Ascending aorta (tissue), 2 donors: ENCODE measurements around the gene NMNAT3. TPM values are rescaled to one million over a fixed set of nuclear protein-coding genes. Genes with fewer than 3 reads are reported as not detected.

Experiments used
- DNase-seq, 2 donors: peaks; one replicate each; pipeline ENCODE4 v3.0.0-alpha.2; 2019; ENCODE audit warnings: low spot score in 2 of 2
- H3K27ac ChIP-seq, 2 donors: fragments of 200-600 bp; sonication (generic); one replicate each; pipeline ENCODE4 v1.5.1; 2016 to 2017; ENCODE audit warnings: mild to moderate bottlenecking in 1 of 2
- H3K27me3 ChIP-seq: fragments of 200-600 bp; sonication (generic); one replicate; pipeline ENCODE4 v1.5.1; 2017
- H3K36me3 ChIP-seq, 2 donors: fragments of 200-600 bp; sonication (generic); one replicate each; pipeline ENCODE4 v1.5.1; 2016
- H3K4me1 ChIP-seq, 2 donors: fragments of 200-600 bp; sonication (generic); one replicate each; pipeline ENCODE4 v1.5.1; 2016 to 2017; ENCODE audit warnings: mild to moderate bottlenecking in 1 of 2
- H3K4me3 ChIP-seq, 2 donors: fragments of 200-600 bp; sonication (generic); one replicate each; pipeline ENCODE4 v1.5.1; 2016 to 2017; ENCODE audit warnings: mild to moderate bottlenecking in 1 of 2
- H3K9me3 ChIP-seq, 2 donors: fragments of 200-600 bp; sonication (generic); one replicate each; pipeline ENCODE4 v1.5.1; 2016
- intact Hi-C: fragments of 100-400 bp; cut with DNase I; formaldehyde crosslinking; loops from one replicate; pipeline ENCODE4 v1.15.1; 2023
- total RNA-seq: library from RNA; depleted of rRNA; stranded (reverse); fragments of >200 nt; gene quantifications from one replicate; pipeline ENCODE4 v1.1.0, GENCODE V29; 2016
- TF ChIP-seq, protein P1 (sequence below), 3 experiments: fragments of 200-600 bp in 2 of 3; fragments of 450-650 bp in 1 of 3; sonication (generic) in 2 of 3; IDR thresholded peaks; one replicate each; pipeline ENCODE4 v1.5.1; 2016 to 2019; ENCODE audit warnings: antibody characterized with exemption in 3 of 3, mild to moderate bottlenecking in 1 of 3, moderate library complexity in 1 of 3

Gene NMNAT3
- total RNA-seq, 1 donor from 2014 or later, result 1.2 TPM

GRCh38 chr3:139638518-139638917, 39.3 kb downstream of the NMNAT3 start:
- TF ChIP-seq, protein P1, sequence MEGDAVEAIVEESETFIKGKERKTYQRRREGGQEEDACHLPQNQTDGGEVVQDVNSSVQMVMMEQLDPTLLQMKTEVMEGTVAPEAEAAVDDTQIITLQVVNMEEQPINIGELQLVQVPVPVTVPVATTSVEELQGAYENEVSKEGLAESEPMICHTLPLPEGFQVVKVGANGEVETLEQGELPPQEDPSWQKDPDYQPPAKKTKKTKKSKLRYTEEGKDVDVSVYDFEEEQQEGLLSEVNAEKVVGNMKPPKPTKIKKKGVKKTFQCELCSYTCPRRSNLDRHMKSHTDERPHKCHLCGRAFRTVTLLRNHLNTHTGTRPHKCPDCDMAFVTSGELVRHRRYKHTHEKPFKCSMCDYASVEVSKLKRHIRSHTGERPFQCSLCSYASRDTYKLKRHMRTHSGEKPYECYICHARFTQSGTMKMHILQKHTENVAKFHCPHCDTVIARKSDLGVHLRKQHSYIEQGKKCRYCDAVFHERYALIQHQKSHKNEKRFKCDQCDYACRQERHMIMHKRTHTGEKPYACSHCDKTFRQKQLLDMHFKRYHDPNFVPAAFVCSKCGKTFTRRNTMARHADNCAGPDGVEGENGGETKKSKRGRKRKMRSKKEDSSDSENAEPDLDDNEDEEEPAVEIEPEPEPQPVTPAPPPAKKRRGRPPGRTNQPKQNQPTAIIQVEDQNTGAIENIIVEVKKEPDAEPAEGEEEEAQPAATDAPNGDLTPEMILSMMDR (IDR thresholded peaks at IDR 0.05), result no peak
- Histone ChIP-seq H3K27ac (no peak overlapping the region), H3K9me3 (no peaks in the 10 kb centered on the region), H3K4me3 (no peak overlapping the region), H3K27me3 (no peaks in the 10 kb centered on the region), H3K36me3 (no peaks in the 10 kb centered on the region), H3K4me1 (no peaks in the 10 kb centered on the region)
- intact Hi-C loops, result no loop called here
- no peak for DNase-seq

DNA sequence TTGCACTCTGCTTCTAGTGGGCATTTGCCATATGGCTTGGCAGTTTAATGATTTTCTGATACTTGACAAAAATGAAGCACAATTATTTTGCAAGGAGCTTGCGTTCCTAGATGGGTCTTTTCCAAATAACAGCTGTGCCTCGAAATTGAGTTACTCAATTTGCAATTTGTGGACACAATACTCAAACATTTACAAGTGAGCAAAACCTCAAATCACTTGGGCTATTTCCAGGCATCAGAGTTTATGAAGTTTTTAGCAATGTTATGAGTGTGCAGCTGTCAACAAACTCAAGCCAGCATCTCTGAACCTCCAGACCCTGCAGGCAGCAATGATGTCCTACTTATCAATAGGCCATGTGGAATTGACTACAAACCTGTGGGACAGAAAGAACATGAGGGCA, 41.3 kb downstream of the NMNAT3 start:
- Histone ChIP-seq H3K27me3 (no peaks in the 10 kb centered on the region), H3K27ac (no peak overlapping the region), H3K36me3 (no peaks in the 10 kb centered on the region), H3K9me3 (no peaks in the 10 kb centered on the region), H3K4me1 (no peaks in the 10 kb centered on the region), H3K4me3 (no peak overlapping the region)
- TF ChIP-seq, protein P1 (IDR thresholded peaks at IDR 0.05), result no peak
- DNase-seq, result no peak
- intact Hi-C loops, result no loop called here

GRCh38 chr3:139634111-139634635, 43.6 kb downstream of the NMNAT3 start:
- TF ChIP-seq, protein P1 (IDR thresholded peaks at IDR 0.05), result no peak
- H3K4me1 ChIP-seq, result no peaks in the 10 kb centered on the region
- no peak for DNase-seq
- H3K36me3 ChIP-seq, result no peaks in the 10 kb centered on the region
- no peaks in the 10 kb centered on the region for H3K27me3 ChIP-seq
- H3K27ac ChIP-seq, result no peak overlapping the region
- no peak overlapping the region for H3K4me3 ChIP-seq
- intact Hi-C loops, result no loop called here
- H3K9me3 ChIP-seq, result no peaks in the 10 kb centered on the region

GRCh38 chr3:139633511-139633910, 44.3 kb downstream of the NMNAT3 start:
- TF ChIP-seq, protein P1 (IDR thresholded peaks at IDR 0.05), result no peak
- Histone ChIP-seq H3K4me3 (no peak overlapping the region), H3K4me1 (no peaks in the 10 kb centered on the region), H3K27ac (no peak overlapping the region), H3K27me3 (no peaks in the 10 kb centered on the region), H3K36me3 (no peaks in the 10 kb centered on the region), H3K9me3 (no peaks in the 10 kb centered on the region)
- no peak for DNase-seq
- intact Hi-C loops, result no loop called here

GRCh38 chr3:139630542-139630941, 47.2 kb downstream of the NMNAT3 start:
- no peaks in the 10 kb centered on the region for H3K36me3 ChIP-seq
- H3K9me3 ChIP-seq, result no peaks in the 10 kb centered on the region
- H3K27me3 ChIP-seq, result no peaks in the 10 kb centered on the region
- H3K4me3 ChIP-seq, result no peak overlapping the region
- TF ChIP-seq, protein P1 (IDR thresholded peaks at IDR 0.05), result no peak
- no peak for DNase-seq
- intact Hi-C loops, result no loop called here
- H3K4me1 ChIP-seq, result no peaks in the 10 kb centered on the region
- no peak overlapping the region for H3K27ac ChIP-seq

- DNase-seq, result no peak
- intact Hi-C loops, result no loop called here
- H3K36me3 ChIP-seq, result no peaks in the 10 kb centered on the region
- H3K4me1 ChIP-seq, result no peaks in the 10 kb centered on the region
- no peaks in the 10 kb centered on the region for H3K27me3 ChIP-seq
- no peak overlapping the region for H3K27ac ChIP-seq
- TF ChIP-seq, protein P1 (IDR thresholded peaks at IDR 0.05), result no peak
- no peak overlapping the region for H3K4me3 ChIP-seq
- H3K9me3 ChIP-seq, result no peaks in the 10 kb centered on the region
Observed at GRCh38 chr3:139629033-139629432, 48.7 kb downstream of the NMNAT3 start.
